ENCODE measurements around the gene GPR52.

DNA sequence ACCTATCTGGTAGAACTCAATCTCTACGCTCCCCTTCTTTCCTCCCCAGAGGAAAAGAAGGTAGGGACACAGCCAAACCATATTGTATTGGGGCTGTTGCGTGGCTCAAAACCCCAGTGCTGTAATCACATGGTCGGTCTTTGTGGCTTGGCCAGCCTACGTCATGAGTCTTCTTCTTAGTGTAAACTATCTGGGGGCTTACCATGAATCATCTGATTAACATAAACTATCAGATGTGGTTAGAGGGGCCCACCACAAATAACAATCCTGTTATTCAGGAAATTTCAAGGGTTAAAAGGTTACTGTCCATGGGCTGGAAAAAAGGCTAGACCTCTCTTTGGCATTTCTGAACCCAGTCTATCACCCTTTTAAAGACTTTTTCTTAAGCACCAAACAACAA is 49.5 kb upstream of the GPR52 start:
- TF ChIP-seq RFX5 (IDR thresholded peaks at IDR 0.05; ENCODE audit: low read length) (no peak), EP300 (IDR thresholded peaks at IDR 0.05; ENCODE audit: borderline replicate concordance in 1 of 2, low read depth in 1 of 2, low read length in 1 of 2) (no peak), NRF1 (IDR thresholded peaks at IDR 0.05; ENCODE audit: low read depth, low read length) (no peak), JUND (IDR thresholded peaks at IDR 0.05) (no peak)
- TF ChIP-seq, protein P1, sequence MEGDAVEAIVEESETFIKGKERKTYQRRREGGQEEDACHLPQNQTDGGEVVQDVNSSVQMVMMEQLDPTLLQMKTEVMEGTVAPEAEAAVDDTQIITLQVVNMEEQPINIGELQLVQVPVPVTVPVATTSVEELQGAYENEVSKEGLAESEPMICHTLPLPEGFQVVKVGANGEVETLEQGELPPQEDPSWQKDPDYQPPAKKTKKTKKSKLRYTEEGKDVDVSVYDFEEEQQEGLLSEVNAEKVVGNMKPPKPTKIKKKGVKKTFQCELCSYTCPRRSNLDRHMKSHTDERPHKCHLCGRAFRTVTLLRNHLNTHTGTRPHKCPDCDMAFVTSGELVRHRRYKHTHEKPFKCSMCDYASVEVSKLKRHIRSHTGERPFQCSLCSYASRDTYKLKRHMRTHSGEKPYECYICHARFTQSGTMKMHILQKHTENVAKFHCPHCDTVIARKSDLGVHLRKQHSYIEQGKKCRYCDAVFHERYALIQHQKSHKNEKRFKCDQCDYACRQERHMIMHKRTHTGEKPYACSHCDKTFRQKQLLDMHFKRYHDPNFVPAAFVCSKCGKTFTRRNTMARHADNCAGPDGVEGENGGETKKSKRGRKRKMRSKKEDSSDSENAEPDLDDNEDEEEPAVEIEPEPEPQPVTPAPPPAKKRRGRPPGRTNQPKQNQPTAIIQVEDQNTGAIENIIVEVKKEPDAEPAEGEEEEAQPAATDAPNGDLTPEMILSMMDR (IDR thresholded peaks at IDR 0.05) = no peak

Data from SK-N-SH (cell line).